NCI-H345 treated with DMSO at 0.1 percent for 48 hours (cell line): ENCODE results near the gene EXOG.

Source experiments
- DNase-seq: peaks from one replicate; lab custom pipeline; 2025; ENCODE audit not compliant: unreplicated experiment; lab: John Stamatoyannopoulos, UW

EXOG gene, protein sequence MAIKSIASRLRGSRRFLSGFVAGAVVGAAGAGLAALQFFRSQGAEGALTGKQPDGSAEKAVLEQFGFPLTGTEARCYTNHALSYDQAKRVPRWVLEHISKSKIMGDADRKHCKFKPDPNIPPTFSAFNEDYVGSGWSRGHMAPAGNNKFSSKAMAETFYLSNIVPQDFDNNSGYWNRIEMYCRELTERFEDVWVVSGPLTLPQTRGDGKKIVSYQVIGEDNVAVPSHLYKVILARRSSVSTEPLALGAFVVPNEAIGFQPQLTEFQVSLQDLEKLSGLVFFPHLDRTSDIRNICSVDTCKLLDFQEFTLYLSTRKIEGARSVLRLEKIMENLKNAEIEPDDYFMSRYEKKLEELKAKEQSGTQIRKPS

DNA sequence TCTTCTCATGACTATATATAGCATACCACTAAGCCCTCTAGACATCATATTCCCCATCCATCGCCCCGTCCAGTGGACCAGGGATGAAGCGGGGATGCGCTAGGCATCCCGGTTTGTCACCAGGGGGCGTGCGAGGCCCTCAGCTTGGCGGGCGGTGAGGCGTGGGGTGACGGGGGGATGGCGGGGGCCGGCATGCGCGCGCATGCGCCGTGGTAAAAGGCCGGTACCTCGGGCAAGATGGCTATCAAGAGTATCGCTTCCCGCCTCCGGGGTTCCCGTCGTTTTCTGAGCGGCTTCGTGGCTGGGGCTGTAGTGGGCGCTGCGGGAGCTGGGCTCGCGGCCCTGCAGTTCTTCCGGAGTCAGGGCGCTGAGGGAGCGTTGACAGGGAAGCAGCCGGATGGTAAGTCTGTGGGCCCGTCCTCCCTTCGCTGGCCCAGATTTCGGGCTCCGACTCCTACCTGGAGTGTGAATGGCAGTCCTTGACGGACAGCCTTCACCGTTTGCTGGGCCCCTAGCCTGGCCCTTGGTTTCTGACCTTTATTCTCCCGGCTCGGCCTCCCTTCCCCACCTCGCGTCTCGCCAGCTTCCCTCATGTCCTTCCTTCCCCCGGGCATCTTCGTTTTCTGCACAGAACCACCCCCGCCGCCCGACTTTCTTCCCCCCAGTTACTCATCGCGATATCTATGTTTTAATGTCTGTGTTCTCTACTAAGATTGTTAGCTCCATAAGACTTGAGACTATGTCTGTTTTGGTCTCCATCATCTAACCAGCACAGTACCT lies at the start of gene EXOG:
Gene EXOG, plus strand, starts transcription at position 210 of the 780 bp plus-strand sequence. Its CDS starts 28 bp downstream, at position 238.
- DNase-seq, result peak; percentile 56

GRCh38 chr3:38446812-38447211 lies 49.3 kb upstream of the EXOG start:
- DNase-seq, result no peak

DNA sequence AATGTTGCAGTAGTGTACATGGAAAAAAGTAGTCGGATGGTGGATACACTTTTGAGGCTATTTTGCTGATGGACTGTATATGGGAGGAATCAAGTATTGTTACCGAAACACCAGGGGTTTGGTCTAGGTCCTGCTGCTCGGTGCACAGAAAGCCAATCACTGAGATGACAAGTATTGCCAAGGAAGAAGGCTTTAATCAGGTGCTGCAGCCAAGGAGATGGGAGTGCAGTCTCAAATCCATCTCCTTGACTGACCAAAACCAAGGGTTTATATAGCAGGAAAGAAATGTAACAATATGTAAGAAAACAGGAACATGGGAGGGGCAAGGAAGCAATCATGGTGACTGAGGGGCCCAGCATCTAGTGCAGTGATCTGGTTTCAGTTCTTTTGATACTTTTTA lies 45.3 kb upstream of the EXOG start:
- DNase-seq, result no peak

DNA sequence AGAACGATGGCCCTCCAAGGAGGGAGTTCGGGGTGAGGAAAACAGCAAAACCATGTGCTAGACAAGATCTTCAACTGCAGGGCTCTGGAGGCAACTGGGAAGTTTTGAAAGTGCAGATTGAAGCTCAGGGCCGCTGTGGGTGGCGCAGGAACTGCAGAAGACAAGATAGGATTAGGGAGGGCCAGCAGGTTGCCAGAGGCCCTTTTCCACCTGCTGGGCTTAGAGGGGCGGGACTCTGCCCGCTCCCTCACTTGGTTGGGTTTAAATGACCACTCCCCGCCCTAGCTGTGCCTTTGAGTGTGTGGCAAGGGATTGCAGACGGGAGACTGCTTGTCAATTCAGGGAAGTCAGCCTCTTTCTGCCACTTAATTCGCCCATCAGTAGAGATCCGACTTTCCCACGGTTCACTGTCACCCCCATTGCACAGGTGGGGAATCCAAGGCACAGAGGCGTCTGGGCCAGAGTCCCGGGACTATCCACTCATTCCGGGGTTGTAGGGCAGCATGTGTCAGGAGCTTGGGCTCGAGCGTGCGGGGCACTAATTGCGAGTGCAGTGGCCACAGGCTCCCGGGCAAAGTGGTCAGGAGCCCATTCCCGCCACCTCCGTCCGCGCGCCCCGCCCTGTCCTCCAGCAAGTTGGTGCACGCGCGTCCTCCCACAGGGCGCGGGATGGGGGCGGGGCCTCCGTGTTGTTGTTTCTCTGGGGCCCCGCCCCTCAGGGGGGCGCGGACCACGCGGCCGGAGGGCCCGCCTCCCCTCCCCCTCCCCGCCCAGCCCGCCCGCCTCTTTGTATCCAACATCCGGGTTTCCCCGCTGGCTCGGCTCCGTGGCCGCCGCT lies 42.8 kb upstream of the EXOG start, which contains the start of gene ACVR2B:
Gene ACVR2B, plus strand, starts transcription at position 816 of the 838 bp plus-strand sequence. CDS start 433 bp downstream, outside the sequence.
- DNase-seq, result peak; percentile 50

- DNase-seq, result no peak
These were observed 42.3 kb upstream of the EXOG start for GRCh38 chr3:38453913-38454177.

DNA sequence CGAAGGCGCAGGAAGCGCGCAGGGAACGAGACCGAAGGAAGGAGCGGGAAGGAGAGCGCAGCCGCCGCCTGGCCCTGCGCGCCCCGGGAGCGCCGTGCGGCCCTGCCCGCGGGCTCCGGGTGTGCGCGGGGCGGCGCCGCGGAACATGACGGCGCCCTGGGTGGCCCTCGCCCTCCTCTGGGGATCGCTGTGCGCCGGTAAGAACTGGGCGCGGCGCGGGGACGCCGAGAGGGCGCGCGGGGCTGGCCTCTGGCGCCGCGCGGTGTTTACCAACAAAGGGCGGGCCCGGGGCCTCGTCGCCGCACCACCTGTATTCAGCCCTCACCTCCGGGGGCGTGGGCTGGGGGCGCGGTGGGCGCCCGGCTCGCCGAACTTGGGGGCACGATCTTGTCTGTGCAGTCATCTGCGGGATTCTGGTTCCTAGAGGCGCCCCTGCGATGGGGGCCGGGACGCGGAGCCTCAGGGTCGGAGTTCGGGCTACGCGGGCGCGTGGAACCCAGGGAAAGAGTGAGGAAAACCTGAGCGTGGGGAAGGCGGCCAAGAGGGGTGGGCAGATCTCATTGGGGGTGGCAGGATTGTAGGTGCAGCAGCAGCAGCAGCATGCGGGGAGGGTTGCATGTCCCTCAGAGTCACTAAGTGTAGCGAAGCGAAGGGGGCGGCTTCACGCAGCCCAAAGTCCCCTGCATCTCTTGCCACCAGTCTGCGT lies 41.8 kb upstream of the EXOG start:
- peak; percentile 2 for DNase-seq

- DNase-seq, result peak; percentile 42
These were observed 41.1 kb upstream of the EXOG start for GRCh38 chr3:38454884-38455638.

DNA sequence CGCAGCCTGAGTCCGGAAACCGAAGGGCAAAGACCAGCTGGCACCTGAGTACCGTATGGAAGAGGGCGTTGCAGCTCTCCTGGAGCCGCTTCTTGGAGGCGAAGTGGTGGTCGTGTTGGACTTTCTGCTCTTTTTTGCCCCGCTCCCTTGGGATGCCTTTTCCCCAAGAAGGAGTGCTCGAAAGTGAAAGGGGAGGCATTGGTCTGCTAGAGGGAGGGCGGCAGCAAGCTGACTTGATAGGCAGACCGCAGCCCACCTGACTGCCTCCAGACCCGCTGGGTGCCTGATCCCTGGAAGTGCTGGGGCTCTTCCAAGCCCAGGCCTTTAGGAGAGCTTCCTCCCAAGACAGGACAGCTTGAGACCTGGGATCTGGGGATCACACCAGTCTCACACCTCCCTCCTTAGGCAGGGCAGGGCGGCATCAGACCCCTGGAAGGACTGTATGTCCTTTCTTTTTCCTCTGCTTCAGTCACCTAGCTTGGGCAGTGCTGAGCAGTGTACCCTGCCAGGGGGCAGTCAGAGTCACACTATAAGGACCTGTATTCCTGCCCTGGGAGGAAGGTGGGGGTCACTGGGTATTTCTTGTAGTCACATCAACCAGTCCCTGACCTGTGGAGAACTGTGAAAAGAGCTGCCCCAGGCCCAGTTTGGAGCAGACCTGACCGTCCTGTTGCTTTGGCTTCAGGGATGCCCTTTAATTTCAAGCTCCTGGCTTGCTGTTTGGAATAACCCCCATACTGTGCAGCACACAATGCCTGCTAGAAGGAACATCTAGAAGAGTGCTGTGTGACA lies 40.3 kb upstream of the EXOG start:
- no peak for DNase-seq

DNA sequence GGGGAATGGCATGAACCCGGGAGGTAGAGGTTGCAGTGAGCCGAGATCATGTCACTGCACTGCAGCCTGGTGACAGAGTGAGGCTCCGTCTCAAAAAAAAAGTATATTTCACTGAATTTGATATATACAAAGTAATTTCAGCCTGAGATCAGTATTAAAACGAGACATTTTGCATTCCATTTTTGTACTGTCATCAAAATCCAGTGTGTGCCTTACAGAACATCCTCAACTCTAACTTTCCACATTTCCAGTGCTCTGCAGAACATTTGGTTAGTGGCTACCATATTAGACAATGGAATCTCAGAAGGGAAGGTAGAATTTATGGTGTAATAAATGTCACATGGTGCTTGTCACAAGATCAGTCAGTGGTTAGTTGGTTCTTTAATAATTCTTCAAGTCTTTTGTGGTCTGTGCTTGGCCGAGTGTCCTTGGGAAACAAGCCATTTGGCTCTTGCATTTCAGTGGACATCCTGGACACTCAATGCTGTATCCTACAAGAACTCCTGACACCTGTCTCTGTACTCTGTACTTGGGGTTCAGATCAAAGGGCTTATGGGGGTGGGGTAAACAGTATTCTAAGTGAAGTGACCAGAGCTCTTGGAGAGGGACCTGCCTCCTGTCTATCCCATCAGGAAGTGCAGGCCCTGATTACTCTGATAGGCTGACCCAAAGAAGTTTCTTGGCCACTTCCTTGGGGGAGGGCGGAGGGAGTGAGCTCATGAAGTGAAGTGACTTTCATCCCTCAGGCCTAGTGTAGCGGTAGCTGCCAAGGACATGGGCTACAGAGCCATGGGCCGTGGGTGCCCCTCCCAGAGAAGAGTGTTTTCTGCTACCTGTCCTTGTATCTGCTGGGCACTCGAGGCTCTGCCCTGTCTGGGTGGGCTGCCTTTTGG lies 38.8 kb upstream of the EXOG start:
- DNase-seq, result no peak

- DNase-seq, result no peak
These were observed 37.2 kb upstream of the EXOG start for GRCh38 chr3:38458796-38459498.

- no peak for DNase-seq
These were observed 36.6 kb upstream of the EXOG start for GRCh38 chr3:38459499-38460048.

DNA sequence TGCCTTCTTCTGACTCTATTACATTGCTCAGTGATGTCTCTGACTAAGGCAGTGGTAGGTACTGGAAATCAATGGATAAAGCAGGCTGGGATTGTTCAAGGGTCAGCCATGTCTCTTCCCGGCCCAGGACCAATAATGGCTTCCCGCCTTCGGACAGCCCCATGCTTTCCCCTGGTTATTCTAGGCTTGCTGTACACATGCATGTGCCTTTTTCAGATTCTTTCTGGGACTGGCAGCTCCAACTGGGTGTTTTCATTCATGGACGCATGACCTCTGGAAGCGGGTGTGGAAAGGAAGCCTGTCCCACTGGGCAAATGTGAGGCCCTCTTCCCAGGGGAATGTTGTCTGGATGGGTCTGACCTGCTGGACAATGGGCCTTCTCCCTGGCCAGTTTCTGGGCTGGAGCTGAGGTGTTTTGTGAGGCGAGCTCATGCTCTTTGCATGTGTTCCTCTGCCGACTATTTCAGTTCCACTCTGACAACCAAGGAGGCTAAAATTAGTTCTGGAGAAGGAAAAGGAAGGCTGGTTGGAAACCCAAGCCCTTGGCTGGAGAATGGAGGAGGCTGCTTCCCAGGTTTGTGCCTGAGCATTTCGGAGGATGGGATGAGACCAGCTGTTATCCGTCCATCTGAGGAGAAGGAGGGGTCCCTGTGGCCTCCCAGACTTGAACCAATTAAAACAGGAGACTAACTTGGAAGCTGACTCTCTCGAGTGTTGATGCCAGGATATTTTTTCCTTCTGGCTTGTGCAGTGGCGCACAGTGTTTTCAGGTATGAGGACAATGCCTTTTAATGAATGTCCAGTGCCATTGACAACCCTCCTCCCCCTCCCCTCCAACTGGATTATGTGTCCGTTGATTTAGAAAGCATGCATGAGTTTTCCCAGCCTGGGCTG lies 35.5 kb upstream of the EXOG start:
- no peak for DNase-seq

GRCh38 chr3:38465588-38466154 lies 30.5 kb upstream of the EXOG start:
- no peak for DNase-seq

DNA sequence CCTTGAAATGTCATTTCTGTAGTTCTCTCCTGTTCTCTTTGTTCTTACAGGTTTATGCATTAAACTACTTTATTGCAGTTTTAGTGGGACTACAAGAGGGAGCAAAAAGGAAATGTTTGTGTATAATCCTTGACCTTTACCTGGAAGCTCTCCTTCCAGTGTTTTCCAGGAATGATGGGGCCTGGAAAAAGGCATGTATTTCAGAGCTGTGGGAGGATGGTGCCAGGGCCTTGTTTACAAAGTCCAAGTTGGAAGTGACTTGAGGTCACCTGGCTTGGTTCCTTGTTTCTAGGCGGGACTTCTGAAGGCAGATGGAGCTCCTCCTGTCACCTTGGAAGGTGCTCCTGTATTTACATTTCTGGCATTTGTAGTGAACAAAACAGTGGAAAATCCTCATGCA lies 27.4 kb upstream of the EXOG start:
- no peak for DNase-seq

DNA sequence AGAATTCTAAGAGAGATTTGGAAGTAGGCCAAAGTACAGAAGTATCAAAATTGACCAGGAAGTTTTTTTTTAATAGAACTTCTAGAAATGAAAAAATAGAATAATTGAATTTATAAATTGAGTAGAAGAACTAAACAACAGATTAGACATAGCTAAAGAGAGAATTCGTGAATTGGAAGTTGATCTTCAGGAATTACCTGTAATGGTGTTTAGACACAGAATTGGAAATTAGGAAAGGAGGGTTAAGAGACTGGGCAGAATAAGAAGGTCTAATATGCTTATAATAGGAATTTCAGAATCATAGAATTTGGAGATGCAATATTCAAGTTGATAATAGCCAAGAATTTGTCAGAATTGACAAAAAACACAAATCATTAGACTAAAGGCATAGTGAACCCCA lies 26.3 kb upstream of the EXOG start:
- no peak for DNase-seq

GRCh38 chr3:38471260-38471857 lies 24.8 kb upstream of the EXOG start:
- DNase-seq, result no peak
